GM10248 (cell line): Measurements from ENCODE around the gene NTN3.

Experiments used
- CTCF ChIA-PET: fragments of 300-600 bp; sonication (Branson Sonifier 250); formaldehyde crosslinking; extraction: SDS; loops from one replicate; lab custom pipeline; 2021; ENCODE audit warnings: antibody characterized with exemption; lab: Yijun Ruan, JAX
- POLR2A ChIA-PET: fragments of 350-650 bp; sonication (Branson Sonifier 250); formaldehyde crosslinking; extraction: SDS; loops from one replicate; lab custom pipeline; 2020; ENCODE audit warnings: antibody characterized with exemption; lab: Yijun Ruan, JAX
- DNase-seq: peaks from one replicate; pipeline ENCODE4 v3.0.0; 2012; ENCODE audit errors: extremely low spot score
- TF ChIP-seq, protein P1 (sequence below): IDR thresholded peaks from 2 replicates; pipeline ENCODE4 v1.5.1; 2012; ENCODE audit warnings: mild to moderate bottlenecking, low read depth; ENCODE audit errors: extremely low read depth, missing control alignments, control extremely low read depth

Gene NTN3

DNA sequence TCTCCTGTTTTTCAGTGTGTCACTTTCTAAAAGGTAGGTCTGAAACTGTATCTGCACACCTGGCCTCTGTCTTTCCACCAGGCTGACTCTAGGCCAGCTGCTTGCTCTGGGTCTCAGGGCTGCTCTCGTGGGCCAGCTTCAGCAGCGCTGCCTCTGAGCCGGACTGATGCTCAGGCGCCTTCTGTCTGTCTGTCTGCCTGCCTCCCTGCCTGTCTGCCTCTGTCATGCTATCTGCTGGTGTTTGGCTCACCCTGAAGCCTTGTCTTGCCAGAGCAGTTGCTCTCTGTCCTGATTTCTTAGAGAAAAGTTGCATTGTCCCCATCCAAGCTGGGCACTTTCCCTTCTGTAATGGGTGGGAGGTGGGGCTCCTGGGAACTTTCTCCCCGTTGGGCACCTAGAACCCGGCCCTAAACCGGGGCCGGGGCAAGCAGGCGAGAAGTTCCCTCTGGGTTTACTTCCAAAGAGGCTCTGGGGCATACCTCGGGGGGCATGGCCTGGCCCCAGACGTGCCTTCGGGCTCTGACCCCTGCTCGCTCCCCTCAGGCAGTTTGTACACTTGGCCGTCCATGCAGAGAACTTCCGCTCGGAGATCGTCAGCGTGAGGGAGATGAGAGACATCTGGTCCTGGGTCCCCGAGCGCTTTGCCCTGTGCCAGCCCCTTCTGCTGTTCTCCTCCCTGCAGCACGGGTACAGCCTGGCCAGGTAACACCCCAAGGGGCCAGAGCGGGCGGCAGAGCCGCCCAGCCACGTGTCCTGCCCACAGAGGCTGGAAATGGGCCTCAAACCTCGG, 26.8 kb downstream of the NTN3 start:
- POLR2A ChIA-PET: no interaction called here
- TF ChIP-seq, protein P1, sequence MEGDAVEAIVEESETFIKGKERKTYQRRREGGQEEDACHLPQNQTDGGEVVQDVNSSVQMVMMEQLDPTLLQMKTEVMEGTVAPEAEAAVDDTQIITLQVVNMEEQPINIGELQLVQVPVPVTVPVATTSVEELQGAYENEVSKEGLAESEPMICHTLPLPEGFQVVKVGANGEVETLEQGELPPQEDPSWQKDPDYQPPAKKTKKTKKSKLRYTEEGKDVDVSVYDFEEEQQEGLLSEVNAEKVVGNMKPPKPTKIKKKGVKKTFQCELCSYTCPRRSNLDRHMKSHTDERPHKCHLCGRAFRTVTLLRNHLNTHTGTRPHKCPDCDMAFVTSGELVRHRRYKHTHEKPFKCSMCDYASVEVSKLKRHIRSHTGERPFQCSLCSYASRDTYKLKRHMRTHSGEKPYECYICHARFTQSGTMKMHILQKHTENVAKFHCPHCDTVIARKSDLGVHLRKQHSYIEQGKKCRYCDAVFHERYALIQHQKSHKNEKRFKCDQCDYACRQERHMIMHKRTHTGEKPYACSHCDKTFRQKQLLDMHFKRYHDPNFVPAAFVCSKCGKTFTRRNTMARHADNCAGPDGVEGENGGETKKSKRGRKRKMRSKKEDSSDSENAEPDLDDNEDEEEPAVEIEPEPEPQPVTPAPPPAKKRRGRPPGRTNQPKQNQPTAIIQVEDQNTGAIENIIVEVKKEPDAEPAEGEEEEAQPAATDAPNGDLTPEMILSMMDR: no peak
- CTCF ChIA-PET: no interaction called here
- DNase-seq: no peak

DNA sequence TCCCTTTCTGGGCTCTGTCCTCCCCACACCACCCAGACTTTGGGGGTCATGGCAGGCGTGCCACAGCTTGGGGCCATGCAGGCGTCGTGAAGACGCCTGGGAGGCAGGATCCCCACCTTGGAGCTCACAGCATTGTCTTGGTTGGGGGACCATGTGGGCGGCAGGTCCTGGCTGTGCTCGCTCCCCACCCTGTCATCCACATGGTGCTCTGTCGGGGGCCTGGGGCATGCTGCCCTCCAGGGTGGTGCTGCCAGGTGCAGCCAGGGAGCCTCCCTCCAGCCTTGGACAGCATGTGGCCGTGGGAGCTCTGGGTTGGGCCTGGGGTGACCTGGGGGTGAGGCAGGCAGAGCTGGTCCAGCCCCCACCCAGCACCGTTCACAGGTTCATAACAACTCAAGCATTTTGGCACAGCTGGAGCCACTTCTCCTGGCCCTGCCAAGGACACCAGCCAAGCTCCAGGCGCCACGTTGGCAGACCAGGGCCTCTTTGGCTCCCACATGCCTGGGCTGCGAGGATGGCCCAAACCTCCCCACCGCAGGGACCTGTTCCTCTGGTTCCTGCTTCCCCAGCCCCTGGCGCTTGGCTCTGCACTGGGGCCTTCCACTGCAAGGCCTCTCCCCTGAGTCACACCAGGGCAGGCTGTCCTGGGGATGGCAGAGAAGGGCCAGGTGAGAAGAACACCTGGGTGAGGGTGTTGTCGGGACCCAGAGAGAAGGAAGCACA, 27.6 kb downstream of the NTN3 start:
- DNase-seq: no peak
- ChIA-PET CTCF (no interaction called here), POLR2A (no interaction called here)
- TF ChIP-seq, protein P1: no peak

DNA sequence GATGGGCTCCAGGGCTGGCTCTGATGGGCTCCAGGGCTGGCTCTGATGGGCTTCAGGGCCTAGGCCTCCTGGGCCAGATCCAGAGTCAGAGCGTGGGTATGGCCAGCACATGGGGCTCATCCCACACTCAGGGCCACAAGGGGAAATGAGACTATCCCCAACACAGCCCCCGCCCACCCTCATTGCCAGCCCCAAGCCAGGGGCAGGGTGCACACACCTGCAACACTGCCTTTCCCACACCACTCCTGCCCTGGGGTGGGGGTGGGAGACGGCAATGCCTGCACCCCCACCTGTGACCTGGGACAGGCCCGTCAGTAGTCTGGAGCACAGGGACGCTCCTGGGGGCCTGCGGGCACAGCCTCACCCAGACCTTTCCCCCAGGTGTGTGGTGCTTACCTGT, 28.4 kb downstream of the NTN3 start:
- DNase-seq: no peak
- POLR2A ChIA-PET: no interaction called here
- TF ChIP-seq, protein P1: no peak
- CTCF ChIA-PET: interaction anchor here (1.0 to 3.9 kb wide), 6 partner anchors 10 to 305 kb away, joined by 3 to 36 read pairs (median 7); no protein-coding TSS in a partner anchor

DNA sequence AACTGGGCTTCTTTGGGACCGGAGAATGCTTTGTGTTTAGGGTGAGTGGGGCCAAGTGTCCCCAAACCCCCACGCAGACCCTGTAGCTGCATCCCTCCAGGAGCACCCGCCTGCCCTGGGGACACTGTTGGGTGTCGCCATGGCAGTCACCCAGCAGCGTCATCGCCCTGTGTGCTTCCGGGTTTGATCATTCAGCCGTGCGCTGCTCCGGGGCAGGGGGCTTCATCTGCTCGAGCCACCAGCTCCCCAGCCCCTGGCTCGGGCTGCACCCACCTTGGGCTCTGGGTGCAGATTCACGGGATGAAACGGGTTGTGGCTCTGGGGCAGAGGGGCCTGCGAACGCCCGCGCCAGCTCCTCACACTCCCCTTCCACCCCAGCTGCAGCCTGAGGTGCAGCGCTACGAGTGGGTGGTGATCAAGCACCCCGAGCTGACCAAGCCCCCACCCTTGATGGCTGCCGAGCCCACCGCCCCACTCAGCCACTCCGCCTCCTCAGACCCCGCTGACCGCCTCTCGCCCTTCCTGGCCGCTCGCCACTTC, 28.9 kb downstream of the NTN3 start:
- TF ChIP-seq, protein P1: no peak
- CTCF ChIA-PET: interaction anchor here (1.0 to 3.9 kb wide), 11 partner anchors 10 to 306 kb away, joined by 3 to 36 read pairs (median 7); partner anchors contain the start of gene CCNF
- POLR2A ChIA-PET: no interaction called here
- DNase-seq: no peak

DNA sequence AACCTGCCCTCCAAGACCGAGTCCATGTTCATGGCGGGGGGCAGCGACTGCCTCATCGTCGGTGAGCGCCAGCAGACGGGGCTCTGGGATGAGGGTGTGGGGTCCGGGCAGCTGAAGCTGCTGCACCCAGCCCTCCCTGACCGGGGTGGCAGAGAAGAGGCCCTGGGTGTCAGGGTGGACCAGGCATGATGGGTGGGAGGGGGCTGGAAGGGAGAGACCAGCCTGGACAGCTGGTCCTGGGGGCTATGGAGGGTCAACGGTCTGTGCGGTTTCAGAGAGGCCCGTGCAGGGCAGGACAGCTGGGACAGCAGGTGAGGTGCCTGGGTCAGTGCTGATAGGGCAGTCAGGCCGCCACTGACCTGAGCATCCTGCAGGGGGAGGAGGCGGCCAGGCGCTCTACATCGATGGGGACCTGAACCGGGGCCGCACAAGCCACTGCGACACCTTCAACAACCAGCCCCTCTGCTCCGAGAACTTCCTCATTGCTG, 29.4 kb downstream of the NTN3 start:
- CTCF ChIA-PET: interaction anchor here (0.6 to 3.9 kb wide), 33 partner anchors 11 to 306 kb away, joined by 3 to 36 read pairs (median 4); partner anchors contain the start of genes ABCA3, CCNF, ECI1 and RNPS1
- TF ChIP-seq, protein P1: no peak
- POLR2A ChIA-PET: interaction anchor here (1.0 kb wide), 1 partner anchor 345 kb away, joined by 3 read pairs; the partner anchor contains the start of gene TRAF7
- DNase-seq: no peak

DNA sequence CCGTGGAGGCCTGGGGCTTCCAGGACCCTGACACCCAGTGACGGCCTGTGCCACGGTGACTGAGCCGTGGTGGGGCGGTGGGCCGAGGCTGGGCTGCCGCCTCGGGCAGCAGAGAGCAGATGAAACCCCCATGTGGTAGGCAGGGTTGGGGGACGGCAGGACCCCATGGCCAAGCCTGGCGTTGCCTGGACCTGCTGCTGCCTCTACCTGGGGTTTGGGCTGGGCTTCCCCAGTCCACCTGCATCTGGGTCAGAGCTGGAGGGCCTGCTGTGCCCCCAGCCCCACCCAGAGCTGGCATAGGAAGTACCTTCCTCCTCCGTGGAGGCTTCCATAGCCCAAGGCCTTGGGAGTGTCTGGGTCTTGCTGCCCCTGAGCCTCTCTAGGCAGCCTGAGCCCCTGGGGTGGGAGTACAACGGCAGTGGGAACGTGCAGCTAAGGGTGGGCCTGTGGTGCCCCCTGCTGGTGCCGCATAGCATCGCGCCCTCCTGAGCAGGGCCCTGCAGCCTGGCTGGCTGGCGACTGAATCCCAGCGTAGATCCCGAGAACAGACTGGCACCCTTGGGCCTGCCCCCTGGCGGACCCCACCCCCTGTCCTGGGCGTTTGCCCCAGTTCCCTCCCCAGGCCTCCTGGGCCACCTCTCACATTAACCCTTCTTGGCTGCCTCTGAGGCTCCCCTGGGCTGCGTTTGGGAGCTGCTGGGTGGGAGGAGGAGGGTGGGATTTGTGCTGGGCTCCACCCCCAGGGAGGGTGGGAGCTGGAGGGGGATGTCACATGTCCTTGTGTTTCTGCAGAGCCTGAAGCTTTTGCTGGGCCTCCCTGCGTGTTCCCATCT, 30.0 kb downstream of the NTN3 start:
- TF ChIP-seq, protein P1: peak; percentile 94
- ChIA-PET CTCF (interaction anchor here (0.6 to 3.9 kb wide), 46 partner anchors 10 to 348 kb away, joined by 3 to 36 read pairs (median 3); partner anchors contain the start of genes ABCA3, AMDHD2, CCNF and ECI1), POLR2A (interaction anchor here (1.0 kb wide), 1 partner anchor 346 kb away, joined by 3 read pairs; the partner anchor contains the start of gene TRAF7)
- DNase-seq: peak; percentile 89
